SK-N-SH (cell line): ENCODE results near the gene TRIM67.

Experiments used
- CTCF ChIP-seq: fragments of 200-600 bp; sonication (generic); IDR thresholded peaks from 2 replicates; pipeline ENCODE4 v1.6.1; 2017; ENCODE audit warnings: antibody characterized with exemption, mild to moderate bottlenecking, moderate library complexity
- EP300 ChIP-seq, 2 experiments: IDR thresholded peaks; 2 replicates each; pipeline versions ENCODE4 v1.4.0 to v1.6.1; 2012; ENCODE audit warnings: borderline replicate concordance in 1 of 2, low read depth in 1 of 2, low read length in 1 of 2
- MAX ChIP-seq: IDR thresholded peaks from 2 replicates; pipeline ENCODE4 v1.4.0; 2012; ENCODE audit warnings: low read depth
- MXI1 ChIP-seq: IDR thresholded peaks from 2 replicates; pipeline ENCODE4 v1.6.1; 2012; ENCODE audit warnings: mild to moderate bottlenecking, low read depth, low read length, improper control_type of control experiment
- NRF1 ChIP-seq: IDR thresholded peaks from 2 replicates; pipeline ENCODE4 v1.6.1; 2012; ENCODE audit warnings: low read depth, mild to moderate bottlenecking, low read length
- POLR2AphosphoS5 ChIP-seq: IDR thresholded peaks from 2 replicates; pipeline ENCODE4 v1.6.1; 2012; ENCODE audit warnings: low read depth, low read length
- TF ChIP-seq, protein P1 (sequence below): IDR thresholded peaks from 2 replicates; pipeline ENCODE4 v1.6.1; 2012; ENCODE audit warnings: mild to moderate bottlenecking, low read depth, low read length, moderate library complexity

GRCh38 chr1:231125972-231126580 is 35.8 kb upstream of the TRIM67 start:
- TF ChIP-seq CTCF = no peak
- TF ChIP-seq POLR2AphosphoS5 = no peak
- TF ChIP-seq MAX = no peak
- TF ChIP-seq NRF1 = no peak
- TF ChIP-seq MXI1 = no peak
- TF ChIP-seq, protein P1, sequence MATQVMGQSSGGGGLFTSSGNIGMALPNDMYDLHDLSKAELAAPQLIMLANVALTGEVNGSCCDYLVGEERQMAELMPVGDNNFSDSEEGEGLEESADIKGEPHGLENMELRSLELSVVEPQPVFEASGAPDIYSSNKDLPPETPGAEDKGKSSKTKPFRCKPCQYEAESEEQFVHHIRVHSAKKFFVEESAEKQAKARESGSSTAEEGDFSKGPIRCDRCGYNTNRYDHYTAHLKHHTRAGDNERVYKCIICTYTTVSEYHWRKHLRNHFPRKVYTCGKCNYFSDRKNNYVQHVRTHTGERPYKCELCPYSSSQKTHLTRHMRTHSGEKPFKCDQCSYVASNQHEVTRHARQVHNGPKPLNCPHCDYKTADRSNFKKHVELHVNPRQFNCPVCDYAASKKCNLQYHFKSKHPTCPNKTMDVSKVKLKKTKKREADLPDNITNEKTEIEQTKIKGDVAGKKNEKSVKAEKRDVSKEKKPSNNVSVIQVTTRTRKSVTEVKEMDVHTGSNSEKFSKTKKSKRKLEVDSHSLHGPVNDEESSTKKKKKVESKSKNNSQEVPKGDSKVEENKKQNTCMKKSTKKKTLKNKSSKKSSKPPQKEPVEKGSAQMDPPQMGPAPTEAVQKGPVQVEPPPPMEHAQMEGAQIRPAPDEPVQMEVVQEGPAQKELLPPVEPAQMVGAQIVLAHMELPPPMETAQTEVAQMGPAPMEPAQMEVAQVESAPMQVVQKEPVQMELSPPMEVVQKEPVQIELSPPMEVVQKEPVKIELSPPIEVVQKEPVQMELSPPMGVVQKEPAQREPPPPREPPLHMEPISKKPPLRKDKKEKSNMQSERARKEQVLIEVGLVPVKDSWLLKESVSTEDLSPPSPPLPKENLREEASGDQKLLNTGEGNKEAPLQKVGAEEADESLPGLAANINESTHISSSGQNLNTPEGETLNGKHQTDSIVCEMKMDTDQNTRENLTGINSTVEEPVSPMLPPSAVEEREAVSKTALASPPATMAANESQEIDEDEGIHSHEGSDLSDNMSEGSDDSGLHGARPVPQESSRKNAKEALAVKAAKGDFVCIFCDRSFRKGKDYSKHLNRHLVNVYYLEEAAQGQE = no peak
- no peak for TF ChIP-seq EP300 (IDR thresholded peaks at IDR 0.05; ENCODE audit: borderline replicate concordance in 1 of 2, low read depth in 1 of 2, low read length in 1 of 2)
